HepG2 (cell line): Measurements from ENCODE around the gene HMCN1. TPM values are rescaled to one million over a fixed set of nuclear protein-coding genes. Genes with fewer than 3 reads are reported as not detected.

ENCODE experiments used
- BATF2 ChIP-seq: sonication (generic); formaldehyde crosslinking; IDR thresholded peaks from 2 replicates; pipeline ENCODE4 v1.8.0; 2022; ENCODE audit warnings: mild to moderate bottlenecking, missing genetic modification reagents, moderate library complexity
- CBFB ChIP-seq: sonication (generic); formaldehyde crosslinking; IDR thresholded peaks from 2 replicates; pipeline ENCODE4 v1.4.0; 2020; ENCODE audit warnings: missing genetic modification reagents
- DR1 ChIP-seq: sonication (generic); formaldehyde crosslinking; IDR thresholded peaks from 2 replicates; pipeline ENCODE4 v1.8.0; 2021; ENCODE audit warnings: mild to moderate bottlenecking, missing genetic modification reagents, inconsistent platforms
- ELK4 ChIP-seq: sonication (generic); formaldehyde crosslinking; IDR thresholded peaks from 2 replicates; pipeline ENCODE4 v1.9.0; 2021; ENCODE audit warnings: missing genetic modification reagents, borderline replicate concordance
- HNRNPH1 ChIP-seq: fragments of 200-400 bp; formaldehyde crosslinking; optimal IDR thresholded peaks from 2 replicates; pipeline ENCODE3; 2017; ENCODE audit warnings: mild to moderate bottlenecking, low read depth, low read length
- LCORL ChIP-seq, 2 experiments: fragments of 450-650 bp in 1 of 2; sonication (generic) in 1 of 2; formaldehyde crosslinking in 1 of 2; IDR thresholded peaks; 2 replicates each; pipeline versions ENCODE4 v1.5.0 to v1.6.1; 2017 to 2020; ENCODE audit warnings: antibody characterized with exemption in 1 of 2, missing genetic modification reagents in 1 of 2
- MAF1 ChIP-seq: sonication (generic); formaldehyde crosslinking; IDR thresholded peaks from 2 replicates; pipeline ENCODE4 v1.5.0; 2020; ENCODE audit warnings: missing genetic modification reagents, borderline replicate concordance
- MIER3 ChIP-seq: IDR thresholded peaks from 2 replicates; pipeline ENCODE4 v1.6.1; 2016; ENCODE audit warnings: missing compliant biosample characterization, borderline replicate concordance
- MLX ChIP-seq: IDR thresholded peaks from 2 replicates; pipeline ENCODE4 v1.6.1; 2016
- MTF1 ChIP-seq: sonication (generic); formaldehyde crosslinking; IDR thresholded peaks from 2 replicates; pipeline ENCODE4 v1.5.0; 2020; ENCODE audit warnings: missing genetic modification reagents
- NR2F1 ChIP-seq, 2 experiments: fragments of 450-650 bp in 1 of 2; formaldehyde crosslinking in 1 of 2; IDR thresholded peaks; 2 replicates each; pipeline versions ENCODE4 v1.5.0 to v1.6.1; 2016 to 2020; ENCODE audit warnings: mild to moderate bottlenecking in 1 of 2, missing compliant biosample characterization in 1 of 2, missing genetic modification reagents in 1 of 2, moderate library complexity in 1 of 2
- PHF21A ChIP-seq: sonication (generic); formaldehyde crosslinking; IDR thresholded peaks from 2 replicates; pipeline ENCODE4 v1.5.0; 2020; ENCODE audit warnings: mild to moderate bottlenecking, missing genetic modification reagents
- SETDB1 ChIP-seq: sonication (generic); formaldehyde crosslinking; IDR thresholded peaks from 2 replicates; pipeline ENCODE4 v1.5.1; 2020; ENCODE audit warnings: missing genetic modification reagents, mild to moderate bottlenecking, borderline replicate concordance
- SMC3 ChIP-seq: IDR thresholded peaks from 2 replicates; pipeline ENCODE4 v1.6.1; 2011; ENCODE audit warnings: low read length, improper control_type of control experiment
- SP2 ChIP-seq: sonication (generic); formaldehyde crosslinking; IDR thresholded peaks from 2 replicates; pipeline ENCODE4 v1.5.1; 2020; ENCODE audit warnings: mild to moderate bottlenecking, missing genetic modification reagents
- SP5 ChIP-seq: IDR thresholded peaks from 2 replicates; pipeline ENCODE4 v1.6.1; 2016; ENCODE audit warnings: low read depth, borderline replicate concordance
- TAF15 ChIP-seq: fragments of 200-400 bp; formaldehyde crosslinking; IDR thresholded peaks from one replicate; pipeline ENCODE4 v1.6.1; 2018; ENCODE audit warnings: mild to moderate bottlenecking, low read depth, low read length; ENCODE audit not compliant: poor library complexity, severe bottlenecking
- TARDBP ChIP-seq: sonication (generic); formaldehyde crosslinking; IDR thresholded peaks from 2 replicates; pipeline ENCODE4 v1.8.0; 2022; ENCODE audit warnings: mild to moderate bottlenecking, missing genetic modification reagents
- TBP ChIP-seq: sonication (generic); formaldehyde crosslinking; IDR thresholded peaks from 2 replicates; pipeline ENCODE4 v1.5.0; 2020; ENCODE audit warnings: missing genetic modification reagents
- TBX3 ChIP-seq: fragments of 450-650 bp; IDR thresholded peaks from 2 replicates; pipeline ENCODE4 v1.6.1; 2017; ENCODE audit warnings: antibody characterized with exemption, mild to moderate bottlenecking, inconsistent platforms, borderline replicate concordance
- XBP1 ChIP-seq: sonication (generic); formaldehyde crosslinking; IDR thresholded peaks from 2 replicates; pipeline ENCODE4 v1.5.0; 2020; ENCODE audit warnings: missing genetic modification reagents
- XRCC5 ChIP-seq: fragments of 200-400 bp; formaldehyde crosslinking; optimal IDR thresholded peaks from 2 replicates; pipeline ENCODE3; 2017; ENCODE audit warnings: mild to moderate bottlenecking, low read length
- ZBTB2 ChIP-seq: sonication (generic); formaldehyde crosslinking; IDR thresholded peaks from 2 replicates; pipeline ENCODE4 v1.8.0; 2022; ENCODE audit warnings: low read depth, missing genetic modification reagents
- ZNF296 ChIP-seq: sonication (generic); formaldehyde crosslinking; conservative IDR thresholded peaks from 2 replicates; pipeline ENCODE4 v1.5.0; 2020; ENCODE audit warnings: mild to moderate bottlenecking, missing genetic modification reagents
- ZNF432 ChIP-seq: sonication (generic); formaldehyde crosslinking; IDR thresholded peaks from 2 replicates; pipeline ENCODE4 v1.5.0; 2020; ENCODE audit warnings: missing genetic modification reagents, mild to moderate bottlenecking, borderline replicate concordance
- ZNF670 ChIP-seq: sonication (generic); formaldehyde crosslinking; IDR thresholded peaks from 2 replicates; pipeline ENCODE4 v1.8.0; 2022; ENCODE audit warnings: mild to moderate bottlenecking, missing genetic modification reagents, borderline replicate concordance
- ZNF75D ChIP-seq: sonication (generic); formaldehyde crosslinking; IDR thresholded peaks from 2 replicates; pipeline ENCODE4 v1.8.1; 2023; ENCODE audit warnings: missing genetic modification reagents, mild to moderate bottlenecking, borderline replicate concordance
- ZNF775 ChIP-seq: sonication (generic); formaldehyde crosslinking; IDR thresholded peaks from 2 replicates; pipeline ENCODE4 v1.4.0; 2020; ENCODE audit warnings: missing genetic modification reagents, mild to moderate bottlenecking, moderate library complexity, borderline replicate concordance
- ZNF850 ChIP-seq: sonication (generic); formaldehyde crosslinking; conservative IDR thresholded peaks from 2 replicates; pipeline ENCODE4 v1.9.0; 2021; ENCODE audit warnings: mild to moderate bottlenecking, missing genetic modification reagents
- polyA plus RNA-seq, 8 experiments: library from polyadenylated mRNA; depleted of rRNA in 3 of 8; stranded (reverse) in 7 of 8; unstranded in 1 of 8; fragments of >200 nt; fragmentation: Illumina TruSeq in 4 of 8; extraction: Trizol in 4 of 8; gene quantifications; 2 replicates each; pipeline versions ENCODE4 v1.2.1 to v1.2.3, GENCODE V29; 2011 to 2016; ENCODE audit warnings: low read depth in 4 of 8, missing spikeins in 1 of 8, mixed read lengths in 1 of 8; ENCODE audit not compliant: insufficient read depth in 1 of 8
- total RNA-seq, 5 experiments: library from RNA; depleted of rRNA; stranded (reverse); fragments of >200 nt; fragmentation: Illumina TruSeq; extraction: Trizol; gene quantifications; 2 replicates each; pipeline ENCODE4 v1.2.3, GENCODE V29; 2016; ENCODE audit warnings: low read depth in 1 of 5

The HMCN1 gene
- total and polyA plus RNA-seq, 2 of the 13 experiments (the other 11 are each of a cell fraction or from before 2014, with no cell fraction given) = 0.03 TPM; not detected in 1

- TF ChIP-seq LCORL (IDR thresholded peaks at IDR 0.05) (no peak), LCORL (CRISPR knock-in tag; IDR thresholded peaks at IDR 0.05) (no peak), CBFB (CRISPR knock-in tag) (no peak), ELK4 (CRISPR knock-in tag) (no peak), SMC3 (peak; percentile 95), ZBTB2 (CRISPR knock-in tag) (no peak), HNRNPH1 (no peak), ZNF670 (CRISPR knock-in tag) (no peak), TAF15 (no peak), TBX3 (no peak), PHF21A (CRISPR knock-in tag) (no peak), SP2 (no peak), MAF1 (CRISPR knock-in tag) (no peak), SP5 (CRISPR knock-in tag) (no peak), ZNF775 (CRISPR knock-in tag) (no peak), ZNF75D (CRISPR knock-in tag) (no peak), SETDB1 (CRISPR knock-in tag) (no peak), MTF1 (CRISPR knock-in tag) (no peak), TBP (no peak), BATF2 (CRISPR knock-in tag) (no peak), ZNF296 (CRISPR knock-in tag) (no peak), MIER3 (no peak), TARDBP (CRISPR knock-in tag) (no peak), ZNF432 (CRISPR knock-in tag) (no peak), XRCC5 (no peak), ZNF850 (no peak), MLX (CRISPR knock-in tag) (no peak), XBP1 (no peak), DR1 (CRISPR knock-in tag) (no peak), NR2F1 (CRISPR knock-in tag; IDR thresholded peaks at IDR 0.05) (no peak)
These were observed 478.5 kb downstream of the HMCN1 start (continued) for GRCh38 chr1:186212568-186213224.
